Breast epithelium (tissue), 4 donors: ENCODE measurements around the gene NHERF2. TPM values are rescaled to one million over a fixed set of nuclear protein-coding genes. Genes with fewer than 3 reads are reported as not detected.

Experiments
- DNase-seq, 2 donors: peaks; one replicate each; pipeline ENCODE4 v3.0.0-alpha.2; 2019; ENCODE audit warnings: low spot score in 2 of 2
- H3K27ac ChIP-seq, 2 donors: fragments of 200-600 bp; sonication (generic) in 1 of 2; one replicate each; pipeline ENCODE4 v1.5.1; 2016 to 2019; ENCODE audit warnings: mild to moderate bottlenecking in 1 of 2
- H3K27me3 ChIP-seq, 2 donors: fragments of 200-600 bp; sonication (generic) in 1 of 2; one replicate each; pipeline versions ENCODE4 v1.5.1 to v1.6.0; 2017 to 2019; ENCODE audit warnings: control low read depth in 1 of 2, mild to moderate bottlenecking in 1 of 2
- H3K36me3 ChIP-seq: fragments of 200-600 bp; one replicate; pipeline ENCODE4 v1.5.1; 2019
- H3K4me1 ChIP-seq, 2 donors: fragments of 200-600 bp; sonication (generic); one replicate each; pipeline ENCODE4 v1.5.1; 2016 to 2019; ENCODE audit warnings: control low read depth in 1 of 2
- H3K4me3 ChIP-seq, 3 donors: fragments of 200-600 bp; sonication (generic); 1 replicate in 2 of 3; 2 replicates in 1 of 3; pipeline ENCODE4 v1.5.1; 2016 to 2019; ENCODE audit warnings: mild to moderate bottlenecking in 3 of 3, moderate library complexity in 2 of 3
- H3K9me3 ChIP-seq, 2 donors: fragments of 200-600 bp; sonication (generic) in 1 of 2; one replicate each; pipeline ENCODE4 v1.5.1; 2016 to 2019; ENCODE audit warnings: control low read depth in 1 of 2
- POLR2A ChIP-seq: fragments of 450-650 bp; IDR thresholded peaks from one replicate; pipeline ENCODE4 v1.6.1; 2016; ENCODE audit warnings: antibody characterized with exemption, mild to moderate bottlenecking, moderate library complexity
- POLR2AphosphoS5 ChIP-seq, 3 donors: sonication (generic); formaldehyde crosslinking; IDR thresholded peaks; one replicate each; pipeline ENCODE4 v1.6.1; 2017; ENCODE audit warnings: antibody characterized with exemption in 3 of 3
- intact Hi-C: fragments of 100-400 bp; cut with DNase I; formaldehyde crosslinking; loops from one replicate; pipeline ENCODE4 v1.15.1; 2023; ENCODE audit warnings: low total_unique reads
- total RNA-seq, 3 donors: library from RNA; depleted of rRNA; stranded (reverse); fragments of >200 nt; gene quantifications; one replicate each; pipeline ENCODE4 v1.1.0, GENCODE V29; 2016
- TF ChIP-seq, protein P1 (sequence below), 3 donors: fragments of 450-650 bp; IDR thresholded peaks; one replicate each; pipeline ENCODE4 v1.5.1; 2016 to 2017; ENCODE audit warnings: antibody characterized with exemption in 3 of 3, mild to moderate bottlenecking in 3 of 3, moderate library complexity in 3 of 3

NHERF2 gene
- total RNA-seq, 3 donors from 2014 or later = 31.5 to 58.3 (median 38.9) TPM

GRCh38 chr16:2053211-2053610, 26.5 kb downstream of the NHERF2 start:
- Histone ChIP-seq H3K4me3 (no peak overlapping the region), H3K4me1 (peaks cover 3 to 7% of the 10 kb centered on the region in 2 donors), H3K27ac (no peak overlapping the region), H3K36me3 (no peaks in the 10 kb centered on the region), H3K9me3 (no peaks in the 10 kb centered on the region), H3K27me3 (no peaks in the 10 kb centered on the region)
- DNase-seq = no peak
- intact Hi-C loops = no loop called here
- TF ChIP-seq POLR2A (no peak), POLR2AphosphoS5 (IDR thresholded peaks at IDR 0.05) (no peak)
- TF ChIP-seq, protein P1, sequence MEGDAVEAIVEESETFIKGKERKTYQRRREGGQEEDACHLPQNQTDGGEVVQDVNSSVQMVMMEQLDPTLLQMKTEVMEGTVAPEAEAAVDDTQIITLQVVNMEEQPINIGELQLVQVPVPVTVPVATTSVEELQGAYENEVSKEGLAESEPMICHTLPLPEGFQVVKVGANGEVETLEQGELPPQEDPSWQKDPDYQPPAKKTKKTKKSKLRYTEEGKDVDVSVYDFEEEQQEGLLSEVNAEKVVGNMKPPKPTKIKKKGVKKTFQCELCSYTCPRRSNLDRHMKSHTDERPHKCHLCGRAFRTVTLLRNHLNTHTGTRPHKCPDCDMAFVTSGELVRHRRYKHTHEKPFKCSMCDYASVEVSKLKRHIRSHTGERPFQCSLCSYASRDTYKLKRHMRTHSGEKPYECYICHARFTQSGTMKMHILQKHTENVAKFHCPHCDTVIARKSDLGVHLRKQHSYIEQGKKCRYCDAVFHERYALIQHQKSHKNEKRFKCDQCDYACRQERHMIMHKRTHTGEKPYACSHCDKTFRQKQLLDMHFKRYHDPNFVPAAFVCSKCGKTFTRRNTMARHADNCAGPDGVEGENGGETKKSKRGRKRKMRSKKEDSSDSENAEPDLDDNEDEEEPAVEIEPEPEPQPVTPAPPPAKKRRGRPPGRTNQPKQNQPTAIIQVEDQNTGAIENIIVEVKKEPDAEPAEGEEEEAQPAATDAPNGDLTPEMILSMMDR (IDR thresholded peaks at IDR 0.05) = no peak

DNA sequence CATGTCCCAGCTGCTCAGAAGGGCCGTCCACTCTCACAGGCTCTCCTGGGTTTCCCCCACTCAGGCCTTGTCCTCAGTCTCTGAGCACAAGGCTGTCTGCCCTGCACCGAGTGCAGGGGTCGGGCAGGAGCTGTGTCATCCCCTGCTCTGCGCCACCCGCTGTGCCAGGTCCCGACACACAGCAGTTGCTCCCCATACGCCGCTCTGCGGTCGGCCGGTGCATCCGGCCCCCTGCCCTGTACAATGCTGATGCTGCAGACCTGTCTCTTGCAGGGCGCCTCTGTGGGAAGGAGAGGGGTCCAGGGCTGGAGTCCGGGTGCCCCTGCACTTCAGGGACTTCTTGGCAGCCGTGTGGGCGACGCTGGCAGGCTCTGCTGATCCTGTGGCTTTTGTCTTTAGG, 27.2 kb downstream of the NHERF2 start:
- H3K36me3 ChIP-seq = no peaks in the 10 kb centered on the region
- H3K27ac ChIP-seq = no peak overlapping the region

DNA sequence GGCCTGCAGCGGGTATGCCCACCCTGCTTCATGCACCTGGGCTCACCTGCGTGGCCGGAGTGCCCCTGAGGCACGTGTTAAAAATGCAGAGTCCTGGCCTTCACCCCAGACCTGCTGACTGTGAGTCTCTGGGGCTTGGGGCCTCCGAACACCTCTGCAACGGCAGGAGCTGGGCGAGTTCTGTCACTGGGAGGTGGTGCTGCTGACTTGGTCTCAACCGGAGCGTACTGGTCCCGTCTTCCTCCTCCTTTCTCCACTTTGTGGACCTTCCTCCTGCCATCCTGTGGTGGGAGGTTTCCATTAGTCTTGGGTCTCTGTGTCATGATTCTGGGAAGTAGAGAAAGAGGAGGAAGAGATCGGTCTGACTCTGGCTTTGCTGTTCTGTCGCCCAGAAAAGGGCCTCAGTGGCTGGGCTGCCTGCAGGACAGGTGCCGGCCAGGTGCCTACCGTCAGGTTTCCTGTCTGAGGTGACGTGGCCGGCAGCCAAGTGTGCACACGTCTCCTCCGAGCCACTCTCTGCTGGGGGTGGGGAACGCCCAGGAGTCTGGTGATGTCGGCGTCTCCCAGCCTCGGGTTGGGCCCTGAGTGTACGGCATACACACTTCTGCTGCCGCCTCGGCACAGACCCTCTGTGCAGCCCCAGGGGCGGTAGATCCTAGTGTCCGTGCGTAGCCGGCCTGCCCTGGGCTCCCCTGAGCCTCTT, 28.0 kb downstream of the NHERF2 start:
- no peak for TF ChIP-seq POLR2AphosphoS5 (IDR thresholded peaks at IDR 0.05)
- TF ChIP-seq, protein P1 (IDR thresholded peaks at IDR 0.05) = no peak
- no peak for TF ChIP-seq POLR2A
- no peaks in the 10 kb centered on the region for H3K27me3 ChIP-seq
- H3K27ac ChIP-seq = peak overlapping the region in 1 of 2 donors; percentile 10
- H3K4me3 ChIP-seq = no peak overlapping the region
- no peaks in the 10 kb centered on the region for H3K9me3 ChIP-seq
- no peaks in the 10 kb centered on the region for H3K36me3 ChIP-seq
- intact Hi-C loops = no loop called here
- DNase-seq = no peak
- H3K4me1 ChIP-seq = no peaks in the 10 kb centered on the region

More for the DNA sequence above, 27.2 kb downstream of the NHERF2 start:
- no peak for DNase-seq
- Histone ChIP-seq H3K4me1 (peaks cover 0 to 2% of the 10 kb centered on the region in 2 donors), H3K27me3 (no peaks in the 10 kb centered on the region), H3K4me3 (no peak overlapping the region), H3K9me3 (no peaks in the 10 kb centered on the region)
- intact Hi-C loops = no loop called here
- TF ChIP-seq, protein P1 (IDR thresholded peaks at IDR 0.05) = no peak
- TF ChIP-seq POLR2AphosphoS5 (IDR thresholded peaks at IDR 0.05) (no peak), POLR2A (no peak)

DNA sequence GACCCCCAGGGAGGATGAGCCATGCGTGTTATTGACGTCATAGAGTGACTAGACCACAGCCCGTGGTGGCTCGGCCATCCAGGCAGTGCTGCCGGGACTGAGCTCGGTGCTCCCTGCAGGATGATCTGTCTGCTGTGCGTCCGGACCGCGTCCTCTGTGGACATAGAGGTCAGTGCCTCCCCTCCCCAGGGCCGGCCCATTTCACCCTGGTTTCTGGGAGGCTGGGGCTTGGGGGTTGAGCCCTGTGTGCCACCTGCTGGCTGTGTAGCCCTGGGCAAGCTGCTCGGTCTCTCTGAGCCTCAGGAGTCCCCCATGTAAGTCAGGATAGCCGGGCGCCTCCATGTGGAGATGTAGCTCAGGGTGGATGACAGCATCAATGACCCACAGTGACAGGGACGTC, 29.4 kb downstream of the NHERF2 start:
- Histone ChIP-seq H3K36me3 (no peaks in the 10 kb centered on the region), H3K4me3 (no peak overlapping the region), H3K27me3 (no peaks in the 10 kb centered on the region), H3K27ac (no peak overlapping the region), H3K9me3 (no peaks in the 10 kb centered on the region), H3K4me1 (no peaks in the 10 kb centered on the region)
- no peak for TF ChIP-seq POLR2AphosphoS5 (IDR thresholded peaks at IDR 0.05)
- TF ChIP-seq POLR2A = no peak
- TF ChIP-seq, protein P1 (IDR thresholded peaks at IDR 0.05) = no peak
- intact Hi-C loops = no loop called here
- DNase-seq = no peak

DNA sequence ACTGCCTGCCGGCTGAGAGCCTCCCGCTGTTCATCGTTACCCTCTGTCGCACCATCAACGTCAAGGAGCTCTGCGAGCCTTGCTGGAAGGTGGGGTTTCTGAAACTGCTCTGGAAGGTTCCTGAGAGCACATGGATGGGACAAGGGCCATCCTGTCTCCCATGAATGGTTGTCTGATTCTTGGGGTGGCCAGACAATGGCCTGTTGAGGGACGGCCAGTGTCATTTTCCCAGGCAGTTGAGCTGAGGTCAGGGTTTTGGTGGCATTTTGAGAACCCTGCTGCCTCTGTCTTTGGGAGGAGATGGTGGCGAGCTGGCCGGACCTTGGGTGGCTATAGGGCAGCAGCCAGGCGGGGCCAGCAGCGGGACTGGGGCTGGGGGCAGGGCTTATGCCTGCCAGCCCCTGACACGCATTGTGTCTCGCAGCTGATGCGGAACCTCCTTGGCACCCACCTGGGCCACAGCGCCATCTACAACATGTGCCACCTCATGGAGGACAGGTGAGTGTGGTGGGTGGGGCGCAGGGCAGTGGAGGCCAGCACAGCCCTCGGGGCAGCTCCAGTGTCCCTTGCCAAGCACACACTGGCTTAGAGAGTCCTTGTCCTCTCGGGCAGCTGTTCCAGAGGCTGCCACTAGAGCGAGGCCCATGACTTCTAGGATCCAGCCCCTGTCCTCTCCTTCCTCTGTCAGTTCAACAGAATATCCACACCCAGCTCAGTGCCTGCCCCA, 30.1 kb downstream of the NHERF2 start:
- no peak for DNase-seq
- Histone ChIP-seq H3K36me3 (no peaks in the 10 kb centered on the region), H3K4me1 (no peaks in the 10 kb centered on the region), H3K27me3 (no peaks in the 10 kb centered on the region), H3K9me3 (no peaks in the 10 kb centered on the region), H3K27ac (no peak overlapping the region), H3K4me3 (no peak overlapping the region)
- intact Hi-C loops = no loop called here
- no peak for TF ChIP-seq POLR2AphosphoS5 (IDR thresholded peaks at IDR 0.05)
- TF ChIP-seq, protein P1 (IDR thresholded peaks at IDR 0.05) = peak in 1 of 3 donors; percentile 16
